Measurements from ENCODE around the gene TTC33. TPM values are rescaled to one million over a fixed set of nuclear protein-coding genes. Genes with fewer than 3 reads are reported as not detected.

Gene TTC33
- total and polyA plus RNA-seq, 4 donors = 5.3 to 30.5 (median 7.8) TPM

GRCh38 chr5:40682154-40683017, 73.4 kb downstream of the TTC33 start:
- Histone ChIP-seq H3K4me3 (peak overlapping the region; percentile 17), H3K9ac (ENCODE audit: insufficient read depth in 1 of 2, low read length in 2 of 2) (no peak overlapping the region), H3K9me3 (ENCODE audit: control insufficient read depth in 4 of 4, insufficient read depth in 3 of 4, low read length in 3 of 4) (no peaks in the 10 kb centered on the region), H3K27me3 (ENCODE audit: control insufficient read depth in 3 of 3, insufficient read depth in 3 of 3, low read length in 2 of 3) (peaks cover 0 to 13% (median 13%) of the 10 kb centered on the region in 3 donors), H3K27ac (ENCODE audit: low read depth in 1 of 2, low read length in 1 of 2) (peak overlapping the region; percentile 70 to 75), H3K4me1 (ENCODE audit: control insufficient read depth in 5 of 5, insufficient read depth in 5 of 5, low read length in 5 of 5) (peaks cover 0 to 60% (median 9%) of the 10 kb centered on the region in 5 donors), H3K36me3 (ENCODE audit: control insufficient read depth in 4 of 4, insufficient read depth in 4 of 4, low read length in 4 of 4) (peaks cover 0 to 2% (median 0%) of the 10 kb centered on the region in 4 donors)
- ATAC-seq (ENCODE audit: insufficient read depth, low FRiP score) (no peak), DNase-seq (peak in 1 of 3 donors; percentile 6)
- TF ChIP-seq CTCF (IDR thresholded peaks at IDR 0.05; ENCODE audit: control extremely low read depth, extremely low read depth) = no peak
- 37 to 59% methylated on average over 16 of the region's 16 CpGs for WGBS, 2 donors

GRCh38 chr5:40681363-40682153, 74.2 kb downstream of the TTC33 start:
- 6 to 12% methylated on average over 60 to 67 of the region's 67 CpGs for WGBS, 2 donors
- H3K27ac ChIP-seq (ENCODE audit: low read depth in 1 of 2, low read length in 1 of 2) = peak overlapping the region; percentile 70 to 75
- H3K9me3 ChIP-seq (ENCODE audit: control insufficient read depth in 4 of 4, insufficient read depth in 3 of 4, low read length in 3 of 4) = no peaks in the 10 kb centered on the region
- H3K4me3 ChIP-seq = peak overlapping the region; percentile 66
- DNase-seq = peak; percentile 29 to 41 (median 37)
- H3K9ac ChIP-seq (ENCODE audit: insufficient read depth in 1 of 2, low read length in 2 of 2) = peak overlapping the region in 1 of 2 donors; percentile 59
- no peak for ATAC-seq (ENCODE audit: insufficient read depth, low FRiP score)
- H3K27me3 ChIP-seq (ENCODE audit: control insufficient read depth in 3 of 3, insufficient read depth in 3 of 3, low read length in 2 of 3) = peaks cover 0 to 13% (median 13%) of the 10 kb centered on the region in 3 donors
- H3K36me3 ChIP-seq (ENCODE audit: control insufficient read depth in 4 of 4, insufficient read depth in 4 of 4, low read length in 4 of 4) = peaks cover 0 to 2% (median 0%) of the 10 kb centered on the region in 4 donors
- TF ChIP-seq CTCF (IDR thresholded peaks at IDR 0.05; ENCODE audit: control extremely low read depth, extremely low read depth) = no peak
- H3K4me1 ChIP-seq (ENCODE audit: control insufficient read depth in 5 of 5, insufficient read depth in 5 of 5, low read length in 5 of 5) = peaks cover 0 to 57% (median 7%) of the 10 kb centered on the region in 5 donors

- ATAC-seq (ENCODE audit: insufficient read depth, low FRiP score) (no peak), DNase-seq (peak; percentile 35 to 41 (median 37))
- Histone ChIP-seq H3K9ac (ENCODE audit: insufficient read depth in 1 of 2, low read length in 2 of 2) (peak overlapping the region in 1 of 2 donors; percentile 70), H3K4me3 (peak overlapping the region; percentile 66), H3K27ac (ENCODE audit: low read depth in 1 of 2, low read length in 1 of 2) (peak overlapping the region; percentile 75), H3K4me1 (ENCODE audit: control insufficient read depth in 5 of 5, insufficient read depth in 5 of 5, low read length in 5 of 5) (peaks cover 0 to 50% (median 5%) of the 10 kb centered on the region in 5 donors), H3K27me3 (ENCODE audit: control insufficient read depth in 3 of 3, insufficient read depth in 3 of 3, low read length in 2 of 3) (peaks cover 0 to 13% (median 13%) of the 10 kb centered on the region in 3 donors), H3K9me3 (ENCODE audit: control insufficient read depth in 4 of 4, insufficient read depth in 3 of 4, low read length in 3 of 4) (no peaks in the 10 kb centered on the region), H3K36me3 (ENCODE audit: control insufficient read depth in 4 of 4, insufficient read depth in 4 of 4, low read length in 4 of 4) (peaks cover 0 to 2% (median 0%) of the 10 kb centered on the region in 4 donors)
- WGBS, 2 donors = 2 to 7% methylated on average over 37 of the region's 37 CpGs
- no peak for TF ChIP-seq CTCF (IDR thresholded peaks at IDR 0.05; ENCODE audit: control extremely low read depth, extremely low read depth)
Measured at GRCh38 chr5:40680741-40681362, 74.9 kb downstream of the TTC33 start.
